HepG2 (cell line): ENCODE measurements around the gene NTM. TPM values are rescaled to one million over a fixed set of nuclear protein-coding genes. Genes with fewer than 3 reads are reported as not detected.

Source experiments
- ATAC-seq: fragments of 200-7000 bp; cut with Tn5 transposase; 3 replicates; pipeline ENCODE4 v1.9.1; 2020; ENCODE audit warnings: mild to moderate bottlenecking, moderate library complexity
- BruUV-seq: library from RNA; stranded (reverse); fragments of 400-500 nt; replicated peaks from 2 replicates; lab custom pipeline; 2021; lab: Mats Ljungman, UMichigan
- CTCF ChIA-PET: fragments of 300-600 bp; formaldehyde crosslinking; extraction: SDS; loops from one replicate; lab custom pipeline; 2021; ENCODE audit warnings: low total read pairs, inconsistent platforms, low intra/inter-chr PET ratio; lab: Yijun Ruan, JAX
- POLR2A ChIA-PET: fragments of 350-600 bp; sonication (Branson Sonifier 250); formaldehyde crosslinking; loops from one replicate; lab custom pipeline; 2020; ENCODE audit warnings: antibody characterized with exemption, inconsistent platforms; lab: Yijun Ruan, JAX
- DNase-seq: peaks from one replicate; pipeline ENCODE4 v3.0.0-alpha.2; 2015; ENCODE audit warnings: low spot score
- FAIRE-seq: peaks from 3 replicates; lab custom pipeline; 2011; peaks lifted over from hg19 to GRCh38; lab: Jason Lieb, UNC
- H2AFZ ChIP-seq: one replicate; pipeline ENCODE4 v1.6.1; 2011; ENCODE audit warnings: low read length, inconsistent platforms
- H3K27ac ChIP-seq: fragments of 300-600 bp; 3 replicates; pipeline ENCODE4 v1.8.0; 2011; ENCODE audit warnings: mixed run types, mild to moderate bottlenecking, mixed read lengths, low read length, inconsistent platforms; ENCODE audit not compliant: insufficient read depth; ENCODE audit errors: extremely low read length
- H3K27me3 ChIP-seq, 2 experiments: fragments of 200-600 bp in 1 of 2; 2 replicates in 1 of 2; 3 replicates in 1 of 2; pipeline versions ENCODE4 v1.6.0 to v1.8.0; 2011; ENCODE audit warnings: low read length in 2 of 2, mild to moderate bottlenecking in 2 of 2, moderate library complexity in 2 of 2, inconsistent platforms in 1 of 2; ENCODE audit not compliant: insufficient read depth in 2 of 2, control insufficient read depth in 1 of 2
- H3K36me3 ChIP-seq, 2 experiments: fragments of 200-600 bp in 1 of 2; replicated peaks in 1 of 2; 2 replicates in 1 of 2; 3 replicates in 1 of 2; pipeline versions ENCODE4 v1.5.1 to v1.8.0; 2011; ENCODE audit warnings: low read length in 2 of 2, inconsistent platforms in 1 of 2; ENCODE audit not compliant: insufficient read depth in 2 of 2, control insufficient read depth in 1 of 2
- H3K4me1 ChIP-seq: 2 replicates; pipeline ENCODE4 v1.5.1; 2012; ENCODE audit warnings: low read length, inconsistent platforms; ENCODE audit not compliant: insufficient read depth
- H3K4me2 ChIP-seq: 2 replicates; pipeline ENCODE4 v1.6.0; 2011; ENCODE audit warnings: low read depth, low read length, inconsistent platforms
- H3K4me3 ChIP-seq, 3 experiments: fragments of 200-600 bp in 1 of 3; sonication (generic), shearing (Covaris generic) in 1 of 3; replicated peaks in 1 of 3; 2 replicates each; pipeline ENCODE4 v1.5.1; 2011 to 2016; ENCODE audit warnings: low read length in 3 of 3, inconsistent platforms in 2 of 3, low read depth in 2 of 3, mild to moderate bottlenecking in 2 of 3, control low read depth in 1 of 3, mixed read lengths in 1 of 3; ENCODE audit not compliant: insufficient read depth in 1 of 3
- H3K79me2 ChIP-seq: one replicate; pipeline ENCODE4 v1.6.1; 2011; ENCODE audit warnings: low read length, inconsistent platforms; ENCODE audit not compliant: insufficient read depth
- H3K9ac ChIP-seq: 2 replicates; pipeline ENCODE4 v1.6.0; 2011; ENCODE audit warnings: mild to moderate bottlenecking, low read depth, low read length, inconsistent platforms; ENCODE audit not compliant: insufficient read depth
- H3K9me3 ChIP-seq: 2 replicates; pipeline ENCODE4 v1.5.1; 2012; ENCODE audit warnings: mild to moderate bottlenecking, low read length
- H4K20me1 ChIP-seq: 2 replicates; pipeline ENCODE4 v1.6.0; 2011; ENCODE audit warnings: inconsistent platforms, mild to moderate bottlenecking, low read length, moderate library complexity; ENCODE audit not compliant: insufficient read depth
- ARNT2 ChIP-seq: sonication (generic); formaldehyde crosslinking; IDR thresholded peaks from 2 replicates; pipeline ENCODE4 v1.8.0; 2022; ENCODE audit warnings: mild to moderate bottlenecking, low read depth, missing genetic modification reagents, moderate library complexity
- CSRNP1 ChIP-seq: sonication (generic); formaldehyde crosslinking; IDR thresholded peaks from 2 replicates; pipeline ENCODE4 v1.8.1; 2023; ENCODE audit warnings: mild to moderate bottlenecking, missing genetic modification reagents
- HINFP ChIP-seq: sonication (generic); formaldehyde crosslinking; IDR thresholded peaks from 2 replicates; pipeline ENCODE4 v1.4.0; 2020; ENCODE audit warnings: low read depth, mild to moderate bottlenecking, missing genetic modification reagents
- HNRNPK ChIP-seq: fragments of 200-400 bp; formaldehyde crosslinking; IDR thresholded peaks from 2 replicates; pipeline ENCODE4 v1.6.1; 2018; ENCODE audit warnings: low read length, low read depth, moderate library complexity, mild to moderate bottlenecking; ENCODE audit not compliant: poor library complexity, severe bottlenecking
- MTA1 ChIP-seq: sonication (generic); formaldehyde crosslinking; IDR thresholded peaks from 2 replicates; pipeline ENCODE4 v1.4.0; 2020; ENCODE audit warnings: missing genetic modification reagents, mild to moderate bottlenecking, borderline replicate concordance
- MZF1 ChIP-seq: sonication (generic); formaldehyde crosslinking; IDR thresholded peaks from 2 replicates; pipeline ENCODE4 v1.8.1; 2023; ENCODE audit warnings: mild to moderate bottlenecking, missing genetic modification reagents, borderline replicate concordance
- SETDB1 ChIP-seq: sonication (generic); formaldehyde crosslinking; IDR thresholded peaks from 2 replicates; pipeline ENCODE4 v1.5.1; 2020; ENCODE audit warnings: missing genetic modification reagents, mild to moderate bottlenecking, borderline replicate concordance
- ZBTB37 ChIP-seq: sonication (generic); formaldehyde crosslinking; IDR thresholded peaks from 2 replicates; pipeline ENCODE4 v1.4.0; 2020; ENCODE audit warnings: mild to moderate bottlenecking, missing genetic modification reagents
- ZNF142 ChIP-seq: sonication (generic); formaldehyde crosslinking; IDR thresholded peaks from 2 replicates; pipeline ENCODE4 v1.4.0; 2020; ENCODE audit warnings: missing genetic modification reagents
- ZNF512 ChIP-seq: sonication (generic); formaldehyde crosslinking; IDR thresholded peaks from 2 replicates; pipeline ENCODE4 v1.4.0; 2020; ENCODE audit warnings: mild to moderate bottlenecking, missing genetic modification reagents
- ZNF607 ChIP-seq: sonication (generic); formaldehyde crosslinking; IDR thresholded peaks from 2 replicates; pipeline ENCODE4 v1.5.1; 2020; ENCODE audit warnings: missing genetic modification reagents, mild to moderate bottlenecking, borderline replicate concordance
- WGBS: methylation state at CpG from one replicate; pipeline ENCODE4 v1.1.6; 2017; ENCODE audit warnings: low lambda C conversion rate; 5-methylcytosine and 5-hydroxymethylcytosine counted together
- in situ Hi-C: cut with HindIII; loops from 2 replicates; pipeline ENCODE4 v1.10.0; 2017; ENCODE audit warnings: low pct_unique_long_range_greater_than_20kb; ENCODE audit not compliant: extremely low pct_ligation_motif_present
- intact Hi-C: fragments of 100-400 bp; cut with micrococcal nuclease; formaldehyde crosslinking; loops from one replicate; pipeline ENCODE4 v1.10.0; 2022; ENCODE audit not compliant: unreplicated experiment
- polyA plus RNA-seq, 8 experiments: library from polyadenylated mRNA; depleted of rRNA in 3 of 8; stranded (reverse) in 7 of 8; unstranded in 1 of 8; fragments of >200 nt; fragmentation: Illumina TruSeq in 4 of 8; extraction: Trizol in 4 of 8; gene quantifications; 2 replicates each; pipeline versions ENCODE4 v1.2.1 to v1.2.3, GENCODE V29; 2011 to 2016; ENCODE audit warnings: low read depth in 4 of 8, missing spikeins in 1 of 8, mixed read lengths in 1 of 8; ENCODE audit not compliant: insufficient read depth in 1 of 8
- total RNA-seq, 5 experiments: library from RNA; depleted of rRNA; stranded (reverse); fragments of >200 nt; fragmentation: Illumina TruSeq; extraction: Trizol; gene quantifications; 2 replicates each; pipeline ENCODE4 v1.2.3, GENCODE V29; 2016; ENCODE audit warnings: low read depth in 1 of 5

The NTM gene
- total and polyA plus RNA-seq, 2 of the 13 experiments (the other 11 are each of a cell fraction or from before 2014, with no cell fraction given): not detected

- H3K4me2 ChIP-seq: no peak overlapping the region
- H3K79me2 ChIP-seq: no peaks in the 10 kb centered on the region
- no peaks in the 10 kb centered on the region for H3K4me1 ChIP-seq
- in situ Hi-C loops: loop anchor here (25.0 kb wide), 1 partner anchor 1369 kb away; no protein-coding TSS in a partner anchor
- H3K27me3 ChIP-seq: peaks cover 0 to 27% of the 10 kb centered on the region in 2 experiments; a peak in 1 of 5 replicates
- H3K4me3 ChIP-seq: no peak overlapping the region
- intact Hi-C loops: loop anchor here (5.0 kb wide), 1 partner anchor 334 kb away; no protein-coding TSS in a partner anchor
- FAIRE-seq (no peak), DNase-seq (no peak), ATAC-seq (no peak)
- CTCF ChIA-PET: no interaction called here
- WGBS: 0% methylated on average over 4 of the region's 4 CpGs
- no peak overlapping the region for H3K27ac ChIP-seq
- no peak overlapping the region for H3K9ac ChIP-seq
- H3K36me3 ChIP-seq: no peaks in the 10 kb centered on the region
- H3K9me3 ChIP-seq: no peaks in the 10 kb centered on the region
- no peak overlapping the region for H2AFZ ChIP-seq
- H4K20me1 ChIP-seq: no peaks in the 10 kb centered on the region
- no TSS peak for BruUV-seq
- POLR2A ChIA-PET: no interaction called here
- no peak for TF ChIP-seq ZNF512 (CRISPR knock-in tag)
- no peak for TF ChIP-seq CSRNP1 (CRISPR knock-in tag)
- no peak for TF ChIP-seq SETDB1 (CRISPR knock-in tag)
- no peak for TF ChIP-seq ZNF142
- no peak for TF ChIP-seq MTA1 (CRISPR knock-in tag)
- TF ChIP-seq ZNF607 (CRISPR knock-in tag): no peak
- no peak for TF ChIP-seq HNRNPK
- no peak for TF ChIP-seq ARNT2 (CRISPR knock-in tag)
- TF ChIP-seq HINFP (CRISPR knock-in tag): no peak
- TF ChIP-seq MZF1 (CRISPR knock-in tag): no peak
- TF ChIP-seq ZBTB37: no peak
Measured at GRCh38 chr11:131693756-131694155, 323.3 kb downstream of the NTM start.
